Measurements from ENCODE around the gene FRS3.

DNA sequence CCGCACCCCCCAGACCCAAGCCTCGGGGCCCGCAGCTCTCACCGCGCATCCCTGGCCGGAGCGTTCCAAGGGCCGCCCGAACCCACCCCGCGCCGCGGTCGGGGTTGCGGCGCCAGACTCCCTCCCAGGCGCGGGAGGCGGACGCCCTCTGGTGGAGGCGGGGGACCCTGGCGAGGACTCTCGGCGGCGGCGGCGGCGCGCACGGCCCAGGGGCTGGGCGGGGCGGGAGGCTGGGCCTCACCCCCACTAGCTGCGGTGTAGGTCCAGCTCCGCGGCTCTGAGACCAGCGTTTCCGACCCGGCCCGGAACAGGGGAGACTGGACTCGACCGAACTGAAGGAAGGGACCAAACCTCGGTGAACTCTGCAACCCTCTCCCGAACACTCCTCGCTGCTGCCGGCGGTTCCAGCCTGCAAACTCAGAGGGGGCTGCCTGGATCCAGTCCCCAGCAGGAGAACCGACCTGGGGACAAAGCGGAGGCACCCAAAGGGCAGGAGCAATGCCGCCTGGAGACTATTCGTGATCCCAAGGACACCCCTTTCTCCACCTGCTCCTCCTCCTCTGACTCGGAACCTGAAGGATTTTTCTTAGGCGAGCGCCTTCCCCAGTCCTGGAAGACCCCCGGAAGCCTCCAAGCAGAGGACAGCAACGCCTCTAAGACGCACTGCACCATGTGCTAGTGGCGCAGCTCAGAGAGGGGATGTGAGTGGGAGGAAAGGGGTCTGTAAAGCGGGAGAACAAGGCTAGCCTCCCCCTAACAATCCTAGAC, 6.9 kb upstream of the FRS3 start:
- TF ChIP-seq CTCF (IDR thresholded peaks at IDR 0.05; ENCODE audit: poor library complexity) (peak; percentile 72), EZH2 (IDR thresholded peaks at IDR 0.05; ENCODE audit: borderline replicate concordance) (no peak), EZH2phosphoT487 (IDR thresholded peaks at IDR 0.05; ENCODE audit: low read depth, severe bottlenecking, unreplicated experiment) (no peak)

Measured in hepatocyte (in vitro differentiated cells).